ENCODE measurements around the gene AKAP6. TPM values are rescaled to one million over a fixed set of nuclear protein-coding genes. Genes with fewer than 3 reads are reported as not detected.

The AKAP6 gene
- total and polyA plus RNA-seq, 2 experiments from 2014 or later: 0.38 to 0.42 TPM

DNA sequence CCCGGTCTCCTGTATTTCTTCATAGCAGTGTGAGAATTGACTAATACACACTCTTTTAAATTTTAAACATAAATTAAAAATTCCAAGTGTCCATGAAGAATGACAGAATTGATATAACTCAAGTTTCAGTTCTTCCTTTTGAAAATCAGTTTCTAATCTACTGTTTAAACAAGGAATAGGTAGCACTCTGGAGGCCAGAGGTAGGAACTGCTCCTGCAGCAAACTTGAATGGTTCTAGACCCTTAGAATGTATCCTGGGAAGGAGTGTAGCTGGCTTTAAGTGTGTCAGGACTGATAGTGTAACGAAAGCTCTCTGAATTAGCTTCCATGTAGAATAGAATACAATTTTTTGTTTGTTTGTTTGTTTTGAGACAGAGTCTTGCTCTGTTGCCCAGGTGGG lies 76.8 kb downstream of the AKAP6 start:
- peak; percentile 62 for ATAC-seq
- H3K4me3 Mint-ChIP-seq: no peak overlapping the region
- no peaks in the 10 kb centered on the region for H3K36me3 Mint-ChIP-seq (ENCODE audit: low read depth)
- no peak overlapping the region for H3K27ac ChIP-seq (ENCODE audit: low read depth)
- no peak overlapping the region for H2AFZ ChIP-seq
- DNase-seq (ENCODE audit: low spot score): peak; percentile 22
- no peaks in the 10 kb centered on the region for H3K36me3 ChIP-seq (ENCODE audit: insufficient read depth)
- TF ChIP-seq EZH2phosphoT487 (IDR thresholded peaks at IDR 0.05; ENCODE audit: unreplicated experiment) (no peak), ZNF462 (CRISPR knock-in tag; IDR thresholded peaks at IDR 0.05) (no peak), CTCF (conservative IDR thresholded peaks at IDR 0.05; ENCODE audit: low read depth in 2 of 2) (peak; percentile 14 to 33; a peak in 1 of 4 replicates)
- H3K27me3 Mint-ChIP-seq (ENCODE audit: insufficient read depth, low read depth, poor library complexity): no peaks in the 10 kb centered on the region
- H3K9me3 Mint-ChIP-seq: no peaks in the 10 kb centered on the region
- no peaks in the 10 kb centered on the region for H4K20me1 ChIP-seq (replicated peaks; ENCODE audit: insufficient read depth)
- peaks cover 8% of the 10 kb centered on the region; the same call in 2 of the 3 replicates for H3K4me1 Mint-ChIP-seq
- H3K9me2 ChIP-seq (ENCODE audit: insufficient read depth): peaks cover 9% of the 10 kb centered on the region; the same call in 1 of the 2 replicates
- H3F3A ChIP-seq (replicated peaks; ENCODE audit: low read depth): no peaks in the 10 kb centered on the region
- no peaks in the 10 kb centered on the region for H3K27me3 ChIP-seq (ENCODE audit: insufficient read depth)
- H3K4me1 ChIP-seq (ENCODE audit: insufficient read depth): no peaks in the 10 kb centered on the region; the same call in 1 of the 2 replicates
- no peak overlapping the region for H3K27ac Mint-ChIP-seq
- no peak overlapping the region for H3K4me3 ChIP-seq
- no peaks in the 10 kb centered on the region for H3K79me2 ChIP-seq (replicated peaks; ENCODE audit: insufficient read depth)
- H3K4me2 ChIP-seq: no peak overlapping the region

DNA sequence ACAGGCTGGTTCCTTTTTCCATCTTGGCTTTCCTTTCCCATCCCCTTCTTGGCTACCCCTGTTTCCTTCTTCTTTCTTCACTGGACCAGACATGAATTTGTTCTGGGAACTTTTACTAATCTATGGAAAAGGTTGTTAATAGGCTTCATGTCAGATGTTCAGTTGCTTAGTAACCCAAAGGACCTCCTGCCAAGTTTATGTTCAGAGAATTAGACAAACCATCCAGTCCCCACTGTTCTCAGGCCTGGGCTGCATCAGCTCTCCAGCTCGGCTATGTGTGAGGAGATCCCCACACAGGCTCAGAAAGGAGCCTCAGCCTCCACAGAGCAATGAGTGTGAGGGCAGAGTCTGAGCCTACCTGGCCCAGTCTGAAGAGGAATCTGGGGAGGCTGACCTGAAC lies 78.0 kb downstream of the AKAP6 start:
- H3K79me2 ChIP-seq (replicated peaks; ENCODE audit: insufficient read depth): no peaks in the 10 kb centered on the region
- Mint-ChIP-seq H3K36me3 (ENCODE audit: low read depth) (no peaks in the 10 kb centered on the region), H3K4me3 (no peak overlapping the region), H3K27ac (no peak overlapping the region), H3K9me3 (no peaks in the 10 kb centered on the region), H3K4me1 (peaks cover 16% of the 10 kb centered on the region; the same call in 2 of the 3 replicates), H3K27me3 (ENCODE audit: insufficient read depth, low read depth, poor library complexity) (no peaks in the 10 kb centered on the region)
- H3K4me2 ChIP-seq: no peak overlapping the region
- no peaks in the 10 kb centered on the region for H4K20me1 ChIP-seq (replicated peaks; ENCODE audit: insufficient read depth)
- H3K36me3 ChIP-seq (ENCODE audit: insufficient read depth): no peaks in the 10 kb centered on the region
- no peak overlapping the region for H3K4me3 ChIP-seq
- H3K27me3 ChIP-seq (ENCODE audit: insufficient read depth): no peaks in the 10 kb centered on the region
- H3F3A ChIP-seq (replicated peaks; ENCODE audit: low read depth): no peaks in the 10 kb centered on the region
- DNase-seq (ENCODE audit: low spot score) (no peak), ATAC-seq (no peak)
- peak overlapping the region; percentile 43; the same call in 1 of the 2 replicates for H2AFZ ChIP-seq
- H3K9me2 ChIP-seq (ENCODE audit: insufficient read depth): peaks cover 9% of the 10 kb centered on the region; the same call in 1 of the 2 replicates
- H3K4me1 ChIP-seq (ENCODE audit: insufficient read depth): peaks cover 10% of the 10 kb centered on the region; the same call in 1 of the 2 replicates
- H3K27ac ChIP-seq (ENCODE audit: low read depth): no peak overlapping the region
- no peak for TF ChIP-seq ZNF331 (CRISPR knock-in tag; IDR thresholded peaks at IDR 0.05; ENCODE audit: low read depth)
- TF ChIP-seq EZH2phosphoT487 (IDR thresholded peaks at IDR 0.05; ENCODE audit: unreplicated experiment): no peak

All from GM23338 (cell line).